GM12891 (cell line): ENCODE data around the gene CCDC97.

Source experiments
- DNase-seq: peaks from one replicate; pipeline ENCODE4 v3.0.0; 2011; ENCODE audit warnings: low spot score; ENCODE audit not compliant: insufficient read length
- FAIRE-seq: peaks from 2 replicates; lab custom pipeline; 2011; peaks lifted over from hg19 to GRCh38; lab: Jason Lieb, UNC
- PAX5 ChIP-seq: IDR thresholded peaks from 2 replicates; pipeline ENCODE4 v1.6.1; 2011; ENCODE audit warnings: low read length, moderate library complexity, mild to moderate bottlenecking; ENCODE audit not compliant: insufficient read depth, severe bottlenecking
- POLR2A ChIP-seq: IDR thresholded peaks from 2 replicates; pipeline ENCODE4 v1.6.1; 2011; ENCODE audit warnings: low read depth, low read length, control low read depth
- POLR2AphosphoS5 ChIP-seq: IDR thresholded peaks from 2 replicates; pipeline ENCODE4 v1.6.1; 2011; ENCODE audit warnings: low read depth, low read length, control low read depth
- POU2F2 ChIP-seq: IDR thresholded peaks from 2 replicates; pipeline ENCODE4 v1.6.1; 2011; ENCODE audit warnings: low read depth, mild to moderate bottlenecking, control low read depth, low read length, moderate library complexity
- SPI1 ChIP-seq: IDR thresholded peaks from 2 replicates; pipeline ENCODE4 v1.6.1; 2011; ENCODE audit warnings: low read depth, low read length, control low read depth
- TAF1 ChIP-seq: IDR thresholded peaks from 2 replicates; pipeline ENCODE4 v1.6.1; 2011; ENCODE audit warnings: low read depth, low read length, control low read depth

Gene CCDC97

GRCh38 chr19:41352609-41353465 lies 42.9 kb downstream of the CCDC97 start:
- DNase-seq (peak; percentile 74), FAIRE-seq (peak; percentile 85)
- no peak; the same call in 1 of the 2 replicates for TF ChIP-seq SPI1
- no peak for TF ChIP-seq POLR2AphosphoS5
- TF ChIP-seq TAF1, result no peak; the same call in 1 of the 2 replicates
- TF ChIP-seq POU2F2, result no peak; the same call in 1 of the 2 replicates
- no peak for TF ChIP-seq POLR2A
- TF ChIP-seq PAX5, result no peak

DNA sequence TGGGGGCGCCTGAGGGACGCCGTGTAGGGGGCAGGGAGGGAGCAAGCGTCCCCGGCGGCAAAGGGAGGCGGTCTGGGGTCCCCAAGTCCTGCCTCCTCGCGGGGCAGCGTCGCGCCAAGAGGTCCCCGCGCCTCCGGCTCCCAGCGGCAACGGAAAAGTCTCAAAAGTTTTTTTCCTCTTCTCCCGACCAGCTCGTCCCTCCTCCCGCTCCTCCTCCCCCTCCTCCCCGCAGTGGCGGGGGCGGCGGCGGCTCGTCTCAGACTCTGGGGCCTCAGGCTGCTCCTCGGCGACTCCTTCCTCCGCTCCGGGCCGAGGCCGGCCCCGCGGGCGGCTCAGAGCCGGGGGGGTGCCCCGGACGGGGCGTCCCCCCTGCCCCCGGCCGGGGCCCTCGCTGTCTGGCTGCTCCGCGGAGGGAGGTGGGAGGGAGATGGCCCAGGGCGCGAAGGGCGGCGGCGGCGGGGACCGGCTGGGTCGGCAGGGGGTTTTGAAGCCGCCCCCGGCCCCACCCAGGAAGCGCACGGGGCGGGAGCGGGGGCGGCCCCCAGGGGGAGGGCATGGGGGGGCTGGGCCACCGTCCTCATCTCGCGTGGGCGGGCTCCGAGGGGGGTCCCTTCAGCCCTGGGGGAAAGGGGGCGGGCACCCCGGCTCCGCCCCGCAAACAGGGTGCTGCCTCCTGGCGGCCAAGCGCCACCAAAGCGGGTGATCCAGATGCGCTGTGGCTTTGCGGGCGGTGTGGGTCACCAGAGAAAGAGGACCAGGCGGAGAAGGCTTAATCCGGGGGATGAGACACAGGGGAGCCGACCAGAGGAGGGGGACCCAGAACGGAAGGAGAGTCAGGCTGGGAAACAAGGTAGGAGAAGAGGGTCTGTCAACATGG lies 43.7 kb downstream of the CCDC97 start, which contains the start of gene TGFB1:
TGFB1 (minus strand) TSS at position 457 of the 877 bp plus-strand sequence. CDS start 878 bp downstream, outside the sequence.
- peak; percentile 97 for DNase-seq
- peak; percentile 94 for FAIRE-seq
- TF ChIP-seq POU2F2, result no peak
- peak; percentile 58; the same call in 1 of the 2 replicates for TF ChIP-seq POLR2A
- no peak for TF ChIP-seq SPI1

- TF ChIP-seq TAF1 (no peak), SPI1 (no peak), POLR2AphosphoS5 (no peak), POU2F2 (no peak), POLR2A (no peak), PAX5 (no peak)
- DNase-seq, result no peak
- FAIRE-seq, result no peak
These were observed 44.5 kb downstream of the CCDC97 start for GRCh38 chr19:41354343-41354953.

DNA sequence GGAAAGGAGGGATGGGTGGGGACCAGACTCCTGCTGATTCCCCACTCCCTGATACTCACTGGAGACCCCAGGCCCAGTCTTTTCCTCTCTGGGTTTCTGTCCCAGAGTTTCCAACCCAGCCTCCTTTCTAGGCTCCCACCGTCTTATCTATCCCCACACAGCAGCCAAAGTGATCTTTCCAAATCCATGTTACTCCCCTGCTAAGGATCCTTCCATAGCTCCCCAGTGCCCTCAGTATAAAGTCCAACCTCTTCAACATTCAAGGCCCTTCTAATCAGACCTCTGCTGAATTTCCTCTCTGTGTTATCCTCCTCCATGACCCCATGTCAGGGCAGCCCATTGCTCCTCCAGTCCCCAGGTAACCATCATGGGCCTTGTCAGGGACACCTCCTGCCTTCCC lies 45.1 kb downstream of the CCDC97 start:
- no peak for TF ChIP-seq PAX5
- no peak for TF ChIP-seq SPI1
- TF ChIP-seq POLR2AphosphoS5, result no peak
- TF ChIP-seq TAF1, result no peak
- TF ChIP-seq POLR2A, result no peak
- no peak for TF ChIP-seq POU2F2
- DNase-seq (no peak), FAIRE-seq (no peak)

DNA sequence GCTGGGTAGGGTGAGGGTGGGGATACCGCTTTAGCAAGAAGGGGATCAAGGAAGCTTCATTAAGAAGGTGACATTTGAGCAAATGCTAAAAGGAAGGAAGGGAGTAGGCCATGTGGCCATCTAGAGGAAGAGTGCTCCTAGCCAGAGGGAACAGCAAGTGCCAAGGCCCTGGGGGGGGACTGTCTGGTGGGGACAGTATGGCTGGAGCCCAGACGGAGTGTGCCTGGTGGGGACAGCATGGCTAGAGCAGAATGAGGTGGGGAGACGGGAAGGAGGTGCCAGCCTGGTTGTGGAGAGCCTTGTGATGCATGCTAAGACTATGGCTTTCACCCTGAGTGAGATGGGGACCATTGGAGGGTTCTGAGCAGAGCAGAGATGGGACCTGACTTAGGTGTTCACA lies 45.8 kb downstream of the CCDC97 start:
- TF ChIP-seq POU2F2, result no peak
- TF ChIP-seq POLR2A, result no peak
- no peak for TF ChIP-seq TAF1
- no peak for TF ChIP-seq PAX5
- TF ChIP-seq SPI1, result no peak
- no peak for TF ChIP-seq POLR2AphosphoS5
- FAIRE-seq, result no peak

GRCh38 chr19:41356984-41357739 lies 47.2 kb downstream of the CCDC97 start:
- DNase-seq (no peak), FAIRE-seq (no peak)
- no peak for TF ChIP-seq SPI1

More for the DNA sequence above, 45.8 kb downstream of the CCDC97 start:
- DNase-seq, result no peak

DNA sequence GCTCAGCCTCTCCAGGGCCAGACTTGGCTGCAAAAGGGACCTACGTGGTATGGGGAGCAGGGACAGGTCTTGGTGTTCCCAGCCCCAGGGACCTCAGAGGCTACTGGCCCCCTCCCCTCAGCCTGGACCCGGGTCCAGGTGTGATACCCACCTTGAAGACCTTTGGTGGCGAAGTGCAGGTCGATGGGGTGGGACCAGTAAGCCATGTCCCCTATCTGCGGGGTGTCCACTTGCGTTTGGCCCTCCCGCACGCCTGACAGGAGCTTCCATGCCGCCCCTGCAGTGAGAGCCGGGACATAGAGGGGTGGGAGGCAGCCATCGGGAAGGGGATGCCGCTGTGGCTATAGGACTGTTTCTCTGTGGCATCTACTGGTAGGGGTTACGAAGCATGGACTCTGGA lies 47.8 kb downstream of the CCDC97 start:
- FAIRE-seq, result no peak
- DNase-seq, result no peak
- TF ChIP-seq POLR2A (no peak), POLR2AphosphoS5 (no peak), TAF1 (no peak), PAX5 (no peak), SPI1 (no peak), POU2F2 (no peak)

DNA sequence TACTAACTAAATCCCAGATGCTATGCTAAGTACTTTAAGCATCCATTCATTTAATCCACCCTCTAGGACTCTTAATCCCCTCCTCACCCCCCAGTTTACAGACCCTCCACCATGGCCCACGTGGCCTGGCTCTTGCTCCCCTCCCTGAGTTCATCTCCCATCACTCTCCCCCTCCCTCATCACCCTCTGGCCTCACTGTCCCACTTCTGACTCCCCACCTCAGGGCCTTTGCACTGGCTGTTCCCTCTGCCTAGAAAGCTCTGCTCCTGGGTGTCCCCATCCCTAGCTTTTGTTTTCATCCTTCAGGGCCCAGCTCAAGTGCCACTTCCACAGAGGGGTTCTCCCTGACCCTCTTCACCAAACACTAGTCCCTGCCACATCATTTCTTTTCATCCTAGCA lies 49.8 kb downstream of the CCDC97 start:
- TF ChIP-seq POLR2A (no peak), SPI1 (no peak), PAX5 (no peak), TAF1 (no peak), POU2F2 (no peak), POLR2AphosphoS5 (no peak)
- FAIRE-seq, result no peak
- no peak for DNase-seq
